GM21528 (cell line): ENCODE results near the gene TEAD1.

Experiments
- ATAC-seq: cut with Tn5 transposase; IDR thresholded peaks from one replicate; pipeline ENCODE4 v1.9.1; 2021; ENCODE audit warnings: mild to moderate bottlenecking, moderate library complexity; ENCODE audit not compliant: unreplicated experiment, low FRiP score

TEAD1 gene

GRCh38 chr11:12784445-12784844, 110.2 kb downstream of the TEAD1 start:
- ATAC-seq: no peak

GRCh38 chr11:12784987-12785386, 110.8 kb downstream of the TEAD1 start:
- ATAC-seq: no peak

GRCh38 chr11:12785901-12786300, 111.7 kb downstream of the TEAD1 start:
- ATAC-seq: no peak

- ATAC-seq: no peak
These were observed 112.2 kb downstream of the TEAD1 start for GRCh38 chr11:12786450-12786849.

- ATAC-seq: no peak
These were observed 112.7 kb downstream of the TEAD1 start for GRCh38 chr11:12786891-12787290.

GRCh38 chr11:12787847-12788246, 113.6 kb downstream of the TEAD1 start:
- no peak for ATAC-seq

- ATAC-seq: no peak
These were observed 114.8 kb downstream of the TEAD1 start for GRCh38 chr11:12789054-12789453.

- ATAC-seq: no peak
These were observed 115.5 kb downstream of the TEAD1 start for GRCh38 chr11:12789596-12790215.

- ATAC-seq: no peak
These were observed 116.8 kb downstream of the TEAD1 start for GRCh38 chr11:12790861-12791616.

- ATAC-seq: no peak
These were observed 117.8 kb downstream of the TEAD1 start for GRCh38 chr11:12792018-12792417.

- ATAC-seq: no peak
These were observed 118.4 kb downstream of the TEAD1 start for GRCh38 chr11:12792590-12792989.

GRCh38 chr11:12793065-12793464, 118.8 kb downstream of the TEAD1 start:
- ATAC-seq: no peak

- ATAC-seq: no peak
These were observed 119.3 kb downstream of the TEAD1 start for GRCh38 chr11:12793506-12793905.

GRCh38 chr11:12794576-12795230, 120.5 kb downstream of the TEAD1 start:
- ATAC-seq: no peak

GRCh38 chr11:12797996-12798395, 123.8 kb downstream of the TEAD1 start:
- no peak for ATAC-seq

- ATAC-seq: no peak
These were observed 124.4 kb downstream of the TEAD1 start for GRCh38 chr11:12798609-12799011.

- no peak for ATAC-seq
These were observed 125.2 kb downstream of the TEAD1 start for GRCh38 chr11:12799334-12799835.

- ATAC-seq: no peak
These were observed 125.9 kb downstream of the TEAD1 start for GRCh38 chr11:12800032-12800671.

- no peak for ATAC-seq
These were observed 126.7 kb downstream of the TEAD1 start for GRCh38 chr11:12800871-12801270.

GRCh38 chr11:12801976-12802375, 127.8 kb downstream of the TEAD1 start:
- no peak for ATAC-seq
